Activated naive CD8-positive, alpha-beta T cell treated with anti-CD3 and anti-CD28 coated beads, Interleukin-2, amount 50 U/mL, for 24 hours (primary cell): Measurements from ENCODE around the gene KLK3.
A peak's percentile ranks its signal among the peaks of the same experiment; 100 is the strongest.

Experiments
- ATAC-seq: fragments of 150-1000 bp; cut with Tn5 transposase; one replicate; pipeline ENCODE4 v1.10.0; 2021
- DNase-seq: peaks from one replicate; pipeline ENCODE4 v3.0.0; 2021
- H3K27ac Mint-ChIP-seq: one replicate; pipeline ENCODE4 v1.8.0; 2021; ENCODE audit warnings: mild to moderate bottlenecking, mixed read lengths
- H3K27me3 Mint-ChIP-seq: one replicate; pipeline ENCODE4 v1.8.0; 2021; ENCODE audit warnings: mixed read lengths
- H3K36me3 Mint-ChIP-seq: one replicate; pipeline ENCODE4 v1.8.0; 2021; ENCODE audit warnings: low read depth, mixed read lengths
- H3K4me1 Mint-ChIP-seq: one replicate; pipeline ENCODE4 v1.8.0; 2021; ENCODE audit warnings: mixed read lengths
- H3K4me3 Mint-ChIP-seq: one replicate; pipeline ENCODE4 v1.8.0; 2021; ENCODE audit warnings: mild to moderate bottlenecking, moderate library complexity, mixed read lengths
- H3K9me3 Mint-ChIP-seq: one replicate; pipeline ENCODE4 v1.8.0; 2021; ENCODE audit warnings: mixed read lengths

Gene KLK3

GRCh38 chr19:50869479-50869878, 14.8 kb downstream of the KLK3 start:
- ATAC-seq, result no peak
- H3K27ac Mint-ChIP-seq, result no peak overlapping the region
- H3K4me1 Mint-ChIP-seq, result no peaks in the 10 kb centered on the region
- H3K27me3 Mint-ChIP-seq, result peaks cover 43% of the 10 kb centered on the region
- H3K36me3 Mint-ChIP-seq, result no peaks in the 10 kb centered on the region
- H3K4me3 Mint-ChIP-seq, result no peak overlapping the region
- DNase-seq, result no peak
- no peaks in the 10 kb centered on the region for H3K9me3 Mint-ChIP-seq

GRCh38 chr19:50870417-50871089, 15.8 kb downstream of the KLK3 start:
- peaks cover 39% of the 10 kb centered on the region for H3K27me3 Mint-ChIP-seq
- ATAC-seq (peak; percentile 57), DNase-seq (peak; percentile 14)
- no peak overlapping the region for H3K27ac Mint-ChIP-seq
- H3K4me3 Mint-ChIP-seq, result no peak overlapping the region
- no peaks in the 10 kb centered on the region for H3K4me1 Mint-ChIP-seq
- no peaks in the 10 kb centered on the region for H3K9me3 Mint-ChIP-seq
- H3K36me3 Mint-ChIP-seq, result no peaks in the 10 kb centered on the region

GRCh38 chr19:50873056-50873455, 18.3 kb downstream of the KLK3 start, which contains the start of gene KLK2:
KLK2 (plus strand) TSS chr19:50873439; CDS start chr19:50873474, 35 bp downstream.
- H3K27ac Mint-ChIP-seq, result no peak within 1 kb of the TSS
- peaks cover 32% of the 10 kb centered on the region for H3K27me3 Mint-ChIP-seq
- DNase-seq, result no peak
- no peaks in the 10 kb centered on the region for H3K4me1 Mint-ChIP-seq
- no peaks in the 10 kb centered on the region for H3K36me3 Mint-ChIP-seq
- ATAC-seq, result no peak
- no peaks in the 10 kb centered on the region for H3K9me3 Mint-ChIP-seq
- H3K4me3 Mint-ChIP-seq, result no peak within 1 kb of the TSS

- Mint-ChIP-seq H3K4me1 (no peaks in the 10 kb centered on the region), H3K9me3 (no peaks in the 10 kb centered on the region), H3K27ac (no peak overlapping the region), H3K27me3 (peaks cover 32% of the 10 kb centered on the region), H3K36me3 (no peaks in the 10 kb centered on the region), H3K4me3 (no peak overlapping the region)
- DNase-seq, result no peak
- no peak for ATAC-seq
Measured at GRCh38 chr19:50874211-50874610, 19.5 kb downstream of the KLK3 start.

- Mint-ChIP-seq H3K4me3 (no peak overlapping the region), H3K9me3 (no peaks in the 10 kb centered on the region), H3K27ac (no peak overlapping the region), H3K36me3 (no peaks in the 10 kb centered on the region), H3K4me1 (no peaks in the 10 kb centered on the region), H3K27me3 (peaks cover 30% of the 10 kb centered on the region)
- DNase-seq (no peak), ATAC-seq (no peak)
Measured at GRCh38 chr19:50875795-50876422, 21.2 kb downstream of the KLK3 start.

GRCh38 chr19:50876456-50876855, 21.7 kb downstream of the KLK3 start:
- Mint-ChIP-seq H3K4me3 (no peak overlapping the region), H3K36me3 (no peaks in the 10 kb centered on the region), H3K27me3 (peaks cover 27% of the 10 kb centered on the region), H3K4me1 (no peaks in the 10 kb centered on the region), H3K27ac (no peak overlapping the region), H3K9me3 (no peaks in the 10 kb centered on the region)
- no peak for DNase-seq
- no peak for ATAC-seq

- H3K36me3 Mint-ChIP-seq, result no peaks in the 10 kb centered on the region
- peaks cover 23% of the 10 kb centered on the region for H3K27me3 Mint-ChIP-seq
- DNase-seq, result no peak
- H3K27ac Mint-ChIP-seq, result no peak overlapping the region
- no peak overlapping the region for H3K4me3 Mint-ChIP-seq
- H3K4me1 Mint-ChIP-seq, result no peaks in the 10 kb centered on the region
- no peak for ATAC-seq
- no peaks in the 10 kb centered on the region for H3K9me3 Mint-ChIP-seq
Measured at GRCh38 chr19:50877338-50877737, 22.6 kb downstream of the KLK3 start.

- DNase-seq (no peak), ATAC-seq (no peak)
- peaks cover 16% of the 10 kb centered on the region for H3K27me3 Mint-ChIP-seq
- H3K4me3 Mint-ChIP-seq, result no peak overlapping the region
- no peaks in the 10 kb centered on the region for H3K36me3 Mint-ChIP-seq
- no peaks in the 10 kb centered on the region for H3K9me3 Mint-ChIP-seq
- no peak overlapping the region for H3K27ac Mint-ChIP-seq
- no peaks in the 10 kb centered on the region for H3K4me1 Mint-ChIP-seq
Measured at GRCh38 chr19:50878851-50879250, 24.1 kb downstream of the KLK3 start.

GRCh38 chr19:50880241-50880640, 25.5 kb downstream of the KLK3 start:
- Mint-ChIP-seq H3K4me1 (no peaks in the 10 kb centered on the region), H3K9me3 (no peaks in the 10 kb centered on the region), H3K27ac (no peak overlapping the region), H3K36me3 (no peaks in the 10 kb centered on the region), H3K27me3 (peaks cover 17% of the 10 kb centered on the region), H3K4me3 (no peak overlapping the region)
- ATAC-seq, result no peak
- no peak for DNase-seq

GRCh38 chr19:50882188-50882587, 27.5 kb downstream of the KLK3 start:
- no peak for ATAC-seq
- Mint-ChIP-seq H3K27ac (no peak overlapping the region), H3K9me3 (no peaks in the 10 kb centered on the region), H3K4me3 (no peak overlapping the region), H3K36me3 (no peaks in the 10 kb centered on the region), H3K4me1 (no peaks in the 10 kb centered on the region), H3K27me3 (peaks cover 24% of the 10 kb centered on the region)
- DNase-seq, result no peak

- DNase-seq (no peak), ATAC-seq (no peak)
- H3K4me3 Mint-ChIP-seq, result no peak overlapping the region
- no peaks in the 10 kb centered on the region for H3K9me3 Mint-ChIP-seq
- H3K27ac Mint-ChIP-seq, result no peak overlapping the region
- H3K4me1 Mint-ChIP-seq, result no peaks in the 10 kb centered on the region
- H3K27me3 Mint-ChIP-seq, result peaks cover 35% of the 10 kb centered on the region
- no peaks in the 10 kb centered on the region for H3K36me3 Mint-ChIP-seq
Measured at GRCh38 chr19:50889638-50890037, 34.9 kb downstream of the KLK3 start.

GRCh38 chr19:50890422-50891252, 35.9 kb downstream of the KLK3 start:
- ATAC-seq, result no peak
- Mint-ChIP-seq H3K4me1 (no peaks in the 10 kb centered on the region), H3K4me3 (no peak overlapping the region)

GRCh38 chr19:50891253-50891625, 36.5 kb downstream of the KLK3 start:
- DNase-seq (no peak), ATAC-seq (no peak)
- no peak overlapping the region for H3K4me3 Mint-ChIP-seq
- no peaks in the 10 kb centered on the region for H3K9me3 Mint-ChIP-seq
- peaks cover 32% of the 10 kb centered on the region for H3K27me3 Mint-ChIP-seq
- no peak overlapping the region for H3K27ac Mint-ChIP-seq
- no peaks in the 10 kb centered on the region for H3K36me3 Mint-ChIP-seq
- no peaks in the 10 kb centered on the region for H3K4me1 Mint-ChIP-seq

More at GRCh38 chr19:50890422-50891252, 35.9 kb downstream of the KLK3 start:
- Mint-ChIP-seq H3K9me3 (no peaks in the 10 kb centered on the region), H3K27me3 (peaks cover 37% of the 10 kb centered on the region), H3K27ac (no peak overlapping the region), H3K36me3 (no peaks in the 10 kb centered on the region)
- no peak for DNase-seq

- H3K4me3 Mint-ChIP-seq, result no peak overlapping the region
- peaks cover 5% of the 10 kb centered on the region for H3K4me1 Mint-ChIP-seq
- H3K9me3 Mint-ChIP-seq, result no peaks in the 10 kb centered on the region
- no peaks in the 10 kb centered on the region for H3K36me3 Mint-ChIP-seq
- peaks cover 30% of the 10 kb centered on the region for H3K27me3 Mint-ChIP-seq
- DNase-seq (no peak), ATAC-seq (no peak)
- no peak overlapping the region for H3K27ac Mint-ChIP-seq
Measured at GRCh38 chr19:50893047-50893736, 38.5 kb downstream of the KLK3 start.
